Measurements from ENCODE around the gene SLC28A1.

DNA sequence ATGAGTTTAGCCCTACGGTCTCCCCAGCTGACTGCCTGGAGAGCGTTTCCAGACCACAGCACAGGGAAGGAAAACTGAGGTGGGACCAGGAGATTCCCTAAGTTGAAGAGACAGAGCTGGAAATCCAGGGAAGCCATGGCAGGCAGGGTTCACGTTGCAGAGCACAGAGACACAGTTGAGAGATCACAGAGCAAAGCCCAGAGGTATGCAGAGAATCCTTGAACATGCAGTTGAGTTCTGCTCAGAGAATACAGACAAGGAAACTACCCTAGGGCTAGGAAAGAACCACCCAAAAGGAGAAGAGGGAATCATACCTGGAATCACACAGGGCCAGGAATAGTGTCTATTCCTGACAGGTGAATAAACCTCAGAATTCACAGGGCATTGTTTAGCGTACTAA lies 14.3 kb downstream of the SLC28A1 start:
- TF ChIP-seq CTCF (IDR thresholded peaks at IDR 0.05; ENCODE audit: borderline replicate concordance, extremely low read depth, low read length, poor library complexity, severe bottlenecking) (no peak), EZH2 (IDR thresholded peaks at IDR 0.05; ENCODE audit: borderline replicate concordance, low read depth, low read length, severe bottlenecking) (no peak)

Measured in DND-41 (cell line).